GM19463 (cell line): ENCODE results near the gene CCDC7.
A peak's percentile ranks its signal among the peaks of the same experiment; 100 is the strongest.
"Not testable (repeated sequence)": the region's sequence is repeated elsewhere in the genome, so short reads cannot be mapped to it uniquely, and the experiment has no call there.

ENCODE experiments used
- ATAC-seq: cut with Tn5 transposase; IDR thresholded peaks from one replicate; pipeline ENCODE4 v1.9.1; 2021; ENCODE audit warnings: mild to moderate bottlenecking, moderate library complexity; ENCODE audit not compliant: unreplicated experiment

Gene CCDC7

GRCh38 chr10:32446536-32447406 lies 831 bp downstream of the CCDC7 start:
- ATAC-seq, result peak; percentile 2

GRCh38 chr10:32454148-32454547 lies 8.2 kb downstream of the CCDC7 start:
- no peak for ATAC-seq

- no peak for ATAC-seq
Observed at GRCh38 chr10:32459051-32459698, 13.2 kb downstream of the CCDC7 start.

- no peak for ATAC-seq
Observed at GRCh38 chr10:32461203-32461602, 15.3 kb downstream of the CCDC7 start.

- no peak for ATAC-seq
Observed at GRCh38 chr10:32471232-32471631, 25.3 kb downstream of the CCDC7 start.

GRCh38 chr10:32477499-32477898 lies 31.6 kb downstream of the CCDC7 start:
- ATAC-seq, result no peak

GRCh38 chr10:32481606-32482005 lies 35.7 kb downstream of the CCDC7 start:
- ATAC-seq, result no peak

GRCh38 chr10:32483019-32483502 lies 37.1 kb downstream of the CCDC7 start:
- ATAC-seq, result not testable (repeated sequence)

- not testable (repeated sequence) for ATAC-seq
Observed at GRCh38 chr10:32488038-32488437, 42.1 kb downstream of the CCDC7 start.

GRCh38 chr10:32489158-32489557 lies 43.2 kb downstream of the CCDC7 start:
- no peak for ATAC-seq

- no peak for ATAC-seq
Observed at GRCh38 chr10:32489901-32490300, 44.0 kb downstream of the CCDC7 start.

GRCh38 chr10:32494562-32494961 lies 48.6 kb downstream of the CCDC7 start:
- ATAC-seq, result not testable (repeated sequence)

- ATAC-seq, result not testable (repeated sequence)
Observed at GRCh38 chr10:32500136-32500535, 54.2 kb downstream of the CCDC7 start.

- no peak for ATAC-seq
Observed at GRCh38 chr10:32501906-32502305, 56.0 kb downstream of the CCDC7 start.

GRCh38 chr10:32505762-32506420 lies 60.0 kb downstream of the CCDC7 start:
- not testable (repeated sequence) for ATAC-seq

GRCh38 chr10:32511599-32511998 lies 65.7 kb downstream of the CCDC7 start:
- ATAC-seq, result no peak

GRCh38 chr10:32516567-32517495 lies 70.9 kb downstream of the CCDC7 start:
- ATAC-seq, result no peak

GRCh38 chr10:32530231-32530630 lies 84.3 kb downstream of the CCDC7 start:
- ATAC-seq, result no peak

GRCh38 chr10:32538256-32538655 lies 92.3 kb downstream of the CCDC7 start:
- ATAC-seq, result no peak

GRCh38 chr10:32540691-32541470 lies 94.9 kb downstream of the CCDC7 start:
- ATAC-seq, result no peak
